ENCODE measurements around the gene PRKCA. TPM values are rescaled to one million over a fixed set of nuclear protein-coding genes. Genes with fewer than 3 reads are reported as not detected.
"Not testable (repeated sequence)": the region's sequence is repeated elsewhere in the genome, so short reads cannot be mapped to it uniquely, and the experiment has no call there.

PRKCA gene
- total RNA-seq, 1 donor from 2014 or later = 4.7 TPM

DNA sequence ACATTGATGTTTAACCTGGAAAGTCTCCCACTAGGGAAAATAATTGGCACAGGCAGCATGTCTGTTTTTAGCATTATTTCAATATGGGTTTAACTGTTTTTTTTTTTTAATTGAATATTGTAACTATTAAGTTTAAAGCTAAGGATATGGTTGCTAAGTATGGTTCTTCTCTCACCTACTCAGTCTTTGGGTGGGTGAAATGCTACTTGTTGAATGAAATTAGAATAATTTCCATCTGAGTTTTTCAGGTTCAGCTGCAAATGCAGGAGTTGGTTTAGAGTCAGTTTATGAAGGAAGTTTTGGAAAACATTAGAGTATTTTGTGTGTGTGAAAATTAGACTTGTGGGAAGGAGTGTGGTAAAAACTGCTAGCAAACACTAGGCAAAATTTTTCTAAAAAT, 93.5 kb downstream of the PRKCA start:
- Histone ChIP-seq H3K27me3 (ENCODE audit: control insufficient read depth, insufficient read depth, low read length) (no peaks in the 10 kb centered on the region), H3K4me3 (ENCODE audit: low read depth, low read length) (no peak overlapping the region), H3K36me3 (ENCODE audit: control insufficient read depth, insufficient read depth, low read length) (no peaks in the 10 kb centered on the region)
- no peak for DNase-seq (ENCODE audit: low read depth)
- TF ChIP-seq, protein P1, sequence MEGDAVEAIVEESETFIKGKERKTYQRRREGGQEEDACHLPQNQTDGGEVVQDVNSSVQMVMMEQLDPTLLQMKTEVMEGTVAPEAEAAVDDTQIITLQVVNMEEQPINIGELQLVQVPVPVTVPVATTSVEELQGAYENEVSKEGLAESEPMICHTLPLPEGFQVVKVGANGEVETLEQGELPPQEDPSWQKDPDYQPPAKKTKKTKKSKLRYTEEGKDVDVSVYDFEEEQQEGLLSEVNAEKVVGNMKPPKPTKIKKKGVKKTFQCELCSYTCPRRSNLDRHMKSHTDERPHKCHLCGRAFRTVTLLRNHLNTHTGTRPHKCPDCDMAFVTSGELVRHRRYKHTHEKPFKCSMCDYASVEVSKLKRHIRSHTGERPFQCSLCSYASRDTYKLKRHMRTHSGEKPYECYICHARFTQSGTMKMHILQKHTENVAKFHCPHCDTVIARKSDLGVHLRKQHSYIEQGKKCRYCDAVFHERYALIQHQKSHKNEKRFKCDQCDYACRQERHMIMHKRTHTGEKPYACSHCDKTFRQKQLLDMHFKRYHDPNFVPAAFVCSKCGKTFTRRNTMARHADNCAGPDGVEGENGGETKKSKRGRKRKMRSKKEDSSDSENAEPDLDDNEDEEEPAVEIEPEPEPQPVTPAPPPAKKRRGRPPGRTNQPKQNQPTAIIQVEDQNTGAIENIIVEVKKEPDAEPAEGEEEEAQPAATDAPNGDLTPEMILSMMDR (IDR thresholded peaks at IDR 0.05; ENCODE audit: insufficient read depth, low read length, severe bottlenecking) = no peak
- no peak for FAIRE-seq

DNA sequence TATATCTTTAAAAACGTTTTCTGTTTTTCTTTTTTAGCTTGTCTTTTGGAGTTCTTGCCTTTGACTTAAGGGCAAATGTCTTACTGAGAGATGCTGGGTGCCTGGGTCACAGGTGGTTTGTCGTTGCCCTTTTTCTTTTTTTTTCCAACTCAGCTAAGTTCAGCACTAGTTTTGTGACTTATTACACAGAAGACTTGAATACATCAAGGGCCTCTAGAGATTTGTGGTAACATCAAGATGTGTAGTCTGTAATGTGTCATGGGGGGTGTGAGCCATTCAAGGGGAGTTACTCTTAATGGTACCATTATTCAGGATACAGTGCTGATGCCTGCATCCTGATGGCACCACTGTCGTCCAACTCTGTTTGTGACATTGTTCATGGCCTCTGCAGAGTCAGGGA, 95.1 kb downstream of the PRKCA start:
- FAIRE-seq = no peak
- H3K36me3 ChIP-seq (ENCODE audit: control insufficient read depth, insufficient read depth, low read length) = no peaks in the 10 kb centered on the region
- DNase-seq (ENCODE audit: low read depth) = no peak

DNA sequence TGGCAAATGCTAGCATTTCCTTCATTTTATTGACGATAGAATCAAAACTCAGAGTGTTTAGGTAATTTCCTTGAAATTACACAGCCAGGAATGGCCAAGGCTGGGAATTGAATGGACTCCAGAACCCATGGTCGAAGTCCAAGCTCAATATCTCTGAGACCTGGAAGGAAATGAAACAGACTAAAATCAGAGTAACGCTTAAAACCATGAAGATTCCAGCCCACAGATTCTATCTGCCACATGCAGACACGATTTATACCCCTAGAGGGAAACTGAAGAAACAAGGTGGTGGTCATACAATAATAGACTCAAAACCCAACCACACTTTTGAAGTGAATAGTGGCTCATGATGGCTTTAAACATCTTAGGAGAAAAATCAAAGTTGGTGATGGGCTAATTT, 95.6 kb downstream of the PRKCA start:
- TF ChIP-seq, protein P1 (IDR thresholded peaks at IDR 0.05; ENCODE audit: insufficient read depth, low read length, severe bottlenecking) = no peak
- H3K27me3 ChIP-seq (ENCODE audit: control insufficient read depth, insufficient read depth, low read length) = no peaks in the 10 kb centered on the region

More for the DNA sequence above, 95.1 kb downstream of the PRKCA start:
- Histone ChIP-seq H3K4me3 (ENCODE audit: low read depth, low read length) (no peak overlapping the region), H3K27me3 (ENCODE audit: control insufficient read depth, insufficient read depth, low read length) (no peaks in the 10 kb centered on the region)
- TF ChIP-seq, protein P1 (IDR thresholded peaks at IDR 0.05; ENCODE audit: insufficient read depth, low read length, severe bottlenecking) = no peak

DNA sequence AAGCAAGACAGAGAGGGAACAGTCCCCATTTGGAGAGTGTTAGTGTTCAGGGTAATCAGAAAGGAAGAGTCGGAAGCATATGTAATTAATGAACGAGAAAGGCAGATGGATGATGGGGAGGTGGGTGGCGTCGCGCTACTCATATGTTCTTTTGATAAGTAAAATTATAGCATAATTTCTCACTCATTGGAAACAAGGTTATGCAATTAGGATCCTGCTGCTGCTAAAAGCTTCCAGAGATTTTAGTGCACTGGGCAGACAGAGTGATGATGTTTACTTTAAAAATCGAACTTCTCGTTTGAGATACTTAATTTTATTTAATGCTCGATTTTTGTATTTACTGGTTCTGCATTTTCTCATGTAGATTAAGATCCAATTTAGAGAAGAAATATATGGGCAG, 96.2 kb downstream of the PRKCA start:
- DNase-seq (ENCODE audit: low read depth) (no peak), FAIRE-seq (no peak)
- Histone ChIP-seq H3K4me3 (ENCODE audit: low read depth, low read length) (no peak overlapping the region), H3K36me3 (ENCODE audit: control insufficient read depth, insufficient read depth, low read length) (no peaks in the 10 kb centered on the region), H3K27me3 (ENCODE audit: control insufficient read depth, insufficient read depth, low read length) (no peaks in the 10 kb centered on the region)
- TF ChIP-seq, protein P1 (IDR thresholded peaks at IDR 0.05; ENCODE audit: insufficient read depth, low read length, severe bottlenecking) = no peak

More for the DNA sequence above, 95.6 kb downstream of the PRKCA start:
- DNase-seq (ENCODE audit: low read depth) (no peak), FAIRE-seq (no peak)
- Histone ChIP-seq H3K36me3 (ENCODE audit: control insufficient read depth, insufficient read depth, low read length) (no peaks in the 10 kb centered on the region), H3K4me3 (ENCODE audit: low read depth, low read length) (no peak overlapping the region)

DNA sequence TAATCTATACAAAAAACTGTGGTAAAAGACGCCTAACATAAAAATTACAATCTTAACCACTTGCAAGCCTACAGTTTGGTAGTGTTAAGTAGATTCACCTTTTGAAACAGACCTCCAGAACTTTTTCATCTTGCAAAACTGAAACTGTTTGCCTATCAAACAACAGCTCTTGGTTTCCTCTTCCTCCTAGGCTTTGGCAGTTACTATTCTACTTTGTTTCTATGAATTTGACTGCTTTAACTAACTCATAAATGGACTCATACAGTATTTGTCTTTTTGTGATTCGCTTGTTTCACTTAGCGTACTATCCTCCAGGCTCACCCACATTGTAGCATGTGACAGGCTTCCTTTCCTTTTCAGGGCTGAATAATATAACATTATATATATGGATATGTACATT, 97.0 kb downstream of the PRKCA start:
- Histone ChIP-seq H3K36me3 (ENCODE audit: control insufficient read depth, insufficient read depth, low read length) (no peaks in the 10 kb centered on the region), H3K27me3 (ENCODE audit: control insufficient read depth, insufficient read depth, low read length) (no peaks in the 10 kb centered on the region), H3K4me3 (ENCODE audit: low read depth, low read length) (no peak overlapping the region)
- DNase-seq (ENCODE audit: low read depth) (no peak), FAIRE-seq (no peak)
- TF ChIP-seq, protein P1 (IDR thresholded peaks at IDR 0.05; ENCODE audit: insufficient read depth, low read length, severe bottlenecking) = no peak

DNA sequence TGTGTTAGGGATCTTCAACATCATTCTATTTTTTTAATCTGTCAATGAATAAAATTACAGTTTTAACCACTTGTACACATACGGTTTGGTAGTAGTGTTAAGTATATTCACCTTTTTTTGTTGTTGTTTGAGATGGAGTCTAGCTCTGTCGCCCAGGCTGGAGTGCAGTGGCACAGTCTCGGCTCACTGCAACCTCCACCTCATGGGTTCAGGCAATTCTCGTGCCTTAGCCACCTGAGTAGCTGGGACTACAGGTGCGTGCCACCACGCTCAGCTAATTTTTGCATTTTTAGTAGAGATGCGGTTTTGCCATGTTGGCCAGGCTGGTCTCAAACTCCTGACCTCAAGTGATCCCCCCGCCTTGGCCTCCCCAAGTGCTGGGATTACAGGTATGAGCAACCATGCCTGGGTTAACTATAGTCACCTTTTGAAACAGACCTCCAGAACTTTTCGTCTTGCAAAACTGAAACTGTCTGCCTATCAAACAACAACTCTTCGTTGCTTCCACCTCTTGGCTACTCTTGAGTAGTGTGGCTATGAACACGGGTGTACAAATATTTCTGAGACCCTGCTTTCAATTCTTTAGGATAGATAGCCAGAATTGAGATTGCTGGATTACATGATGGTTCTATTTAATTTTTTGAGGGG, 97.8 kb downstream of the PRKCA start:
- FAIRE-seq; H3K4me3 ChIP-seq (ENCODE audit: low read depth, low read length); H3K27me3 ChIP-seq (ENCODE audit: control insufficient read depth, insufficient read depth, low read length); H3K36me3 ChIP-seq (ENCODE audit: control insufficient read depth, insufficient read depth, low read length); DNase-seq (ENCODE audit: low read depth): not testable (repeated sequence)
